ENCODE results near the gene GUCA2A. TPM values are rescaled to one million over a fixed set of nuclear protein-coding genes. Genes with fewer than 3 reads are reported as not detected.

GUCA2A gene
- total RNA-seq, 2 experiments from 2014 or later, result not detected

GRCh38 chr1:42154685-42155084 lies 9.9 kb downstream of the GUCA2A start:
- no peak overlapping the region for H3K4me3 ChIP-seq (ENCODE audit: low read depth, low read length, poor library complexity, severe bottlenecking)

GRCh38 chr1:42153624-42154023 lies 10.9 kb downstream of the GUCA2A start:
- no peak overlapping the region for H3K27ac ChIP-seq (ENCODE audit: low read depth, low read length, poor library complexity, severe bottlenecking)
- TF ChIP-seq CTCF (conservative IDR thresholded peaks at IDR 0.05; ENCODE audit: low read length) (no peak), EZH2phosphoT487 (IDR thresholded peaks at IDR 0.05; ENCODE audit: borderline replicate concordance, low read depth, low read length) (no peak)
- H3K4me3 ChIP-seq (ENCODE audit: low read depth, low read length, poor library complexity, severe bottlenecking), result no peak overlapping the region
- H3K9me3 ChIP-seq (ENCODE audit: low read length), result no peaks in the 10 kb centered on the region
- H4K20me1 ChIP-seq (ENCODE audit: insufficient read depth, low read length), result no peaks in the 10 kb centered on the region
- CTCF ChIA-PET (ENCODE audit: unreplicated experiment), result no interaction called here
- no peak overlapping the region for H2AFZ ChIP-seq (ENCODE audit: low read length)
- POLR2A ChIA-PET, result no interaction called here
- no peaks in the 10 kb centered on the region for H3K36me3 ChIP-seq (ENCODE audit: insufficient read depth, low read length)
- BruUV-seq (replicated peaks), result no TSS peak
- intact Hi-C loops (cut with micrococcal nuclease; ENCODE audit: unreplicated experiment), result no loop called here
- no peaks in the 10 kb centered on the region for H3K79me2 ChIP-seq (ENCODE audit: insufficient read depth, low read depth, low read length)
- H3K4me2 ChIP-seq (ENCODE audit: low read length), result no peak overlapping the region
- no peaks in the 10 kb centered on the region for H3K9me2 ChIP-seq (ENCODE audit: insufficient read depth, low read length)
- DNase-seq (ENCODE audit: low spot score), result no peak
- H3K4me1 ChIP-seq (ENCODE audit: insufficient read depth, low read length, poor library complexity, severe bottlenecking), result no peaks in the 10 kb centered on the region

More at GRCh38 chr1:42154685-42155084, 9.9 kb downstream of the GUCA2A start:
- intact Hi-C loops (cut with micrococcal nuclease; ENCODE audit: unreplicated experiment), result no loop called here
- no peak for DNase-seq (ENCODE audit: low spot score)
- no peaks in the 10 kb centered on the region for H3K9me3 ChIP-seq (ENCODE audit: low read length)
- H3K4me2 ChIP-seq (ENCODE audit: low read length), result no peak overlapping the region
- no peak overlapping the region for H3K27ac ChIP-seq (ENCODE audit: low read depth, low read length, poor library complexity, severe bottlenecking)
- H3K9me2 ChIP-seq (ENCODE audit: insufficient read depth, low read length), result no peaks in the 10 kb centered on the region
- TF ChIP-seq CTCF (conservative IDR thresholded peaks at IDR 0.05; ENCODE audit: low read length) (no peak), EZH2phosphoT487 (IDR thresholded peaks at IDR 0.05; ENCODE audit: borderline replicate concordance, low read depth, low read length) (no peak)
- CTCF ChIA-PET (ENCODE audit: unreplicated experiment), result no interaction called here
- BruUV-seq (replicated peaks), result no TSS peak
- no peak overlapping the region for H2AFZ ChIP-seq (ENCODE audit: low read length)
- H4K20me1 ChIP-seq (ENCODE audit: insufficient read depth, low read length), result no peaks in the 10 kb centered on the region
- POLR2A ChIA-PET, result interaction anchor here (0.6 kb wide), 1 partner anchor 1068 kb away, joined by 5 read pairs; no protein-coding TSS in a partner anchor
- no peaks in the 10 kb centered on the region for H3K36me3 ChIP-seq (ENCODE audit: insufficient read depth, low read length)
- H3K79me2 ChIP-seq (ENCODE audit: insufficient read depth, low read depth, low read length), result no peaks in the 10 kb centered on the region
- no peaks in the 10 kb centered on the region for H3K4me1 ChIP-seq (ENCODE audit: insufficient read depth, low read length, poor library complexity, severe bottlenecking)

- no peaks in the 10 kb centered on the region for H3K4me1 ChIP-seq (ENCODE audit: insufficient read depth, low read length, poor library complexity, severe bottlenecking)
- no peak for TF ChIP-seq EZH2phosphoT487 (IDR thresholded peaks at IDR 0.05; ENCODE audit: borderline replicate concordance, low read depth, low read length)
- TF ChIP-seq CTCF (conservative IDR thresholded peaks at IDR 0.05; ENCODE audit: low read length), result no peak
- no peak within 1 kb of the TSS for H3K27ac ChIP-seq (ENCODE audit: low read depth, low read length, poor library complexity, severe bottlenecking)
- no peaks in the 10 kb centered on the region for H3K36me3 ChIP-seq (ENCODE audit: insufficient read depth, low read length)
- DNase-seq (ENCODE audit: low spot score), result no peak
- H3K4me2 ChIP-seq (ENCODE audit: low read length), result no peak within 1 kb of the TSS
- H3K9me2 ChIP-seq (ENCODE audit: insufficient read depth, low read length), result no peaks in the 10 kb centered on the region
- no peaks in the 10 kb centered on the region for H4K20me1 ChIP-seq (ENCODE audit: insufficient read depth, low read length)
- no peaks in the 10 kb centered on the region for H3K79me2 ChIP-seq (ENCODE audit: insufficient read depth, low read depth, low read length)
- POLR2A ChIA-PET, result no interaction called here
- H3K4me3 ChIP-seq (ENCODE audit: low read depth, low read length, poor library complexity, severe bottlenecking), result no peak within 1 kb of the TSS
- intact Hi-C loops (cut with micrococcal nuclease; ENCODE audit: unreplicated experiment), result no loop called here
- H2AFZ ChIP-seq (ENCODE audit: low read length), result no peak within 1 kb of the TSS
- CTCF ChIA-PET (ENCODE audit: unreplicated experiment), result no interaction called here
- BruUV-seq (replicated peaks), result no TSS peak
- H3K9me3 ChIP-seq (ENCODE audit: low read length), result no peaks in the 10 kb centered on the region
Measured at GRCh38 chr1:42152907-42153600, 11.5 kb downstream of the GUCA2A start, which contains the start of gene GUCA2B. Gene GUCA2B, plus strand, starts transcription at chr1:42153410. Its CDS starts 41 bp downstream, at chr1:42153451.
